CD14-positive monocyte (primary cell): ENCODE data around the gene TASOR. TPM values are rescaled to one million over a fixed set of nuclear protein-coding genes. Genes with fewer than 3 reads are reported as not detected.

Source experiments
- DNase-seq, 3 donors: peaks; one replicate each; pipeline ENCODE4 v3.0.0-alpha.2; 2011 to 2022
- H2AFZ ChIP-seq: 2 replicates; pipeline ENCODE4 v1.6.0; 2012; ENCODE audit warnings: mild to moderate bottlenecking, low read depth, low read length, inconsistent platforms; ENCODE audit not compliant: insufficient read depth, poor library complexity, severe bottlenecking
- H3K27ac ChIP-seq, 2 donors: 1 replicate in 1 of 2; 2 replicates in 1 of 2; pipeline ENCODE4 v1.5.1; 2012 to 2013; ENCODE audit warnings: low read length in 2 of 2, control low read depth in 1 of 2, inconsistent platforms in 1 of 2, low read depth in 1 of 2, mild to moderate bottlenecking in 1 of 2
- H3K27me3 ChIP-seq, 2 donors: one replicate each; pipeline versions ENCODE4 v1.6.0 to v1.6.1; 2011 to 2013; ENCODE audit warnings: low read length in 2 of 2; ENCODE audit not compliant: control insufficient read depth in 2 of 2, insufficient read depth in 2 of 2
- H3K36me3 ChIP-seq, 2 donors: replicated peaks in 1 of 2; 1 replicate in 1 of 2; 2 replicates in 1 of 2; pipeline versions ENCODE4 v1.5.1 to v1.6.1; 2012 to 2013; ENCODE audit warnings: low read length in 2 of 2, control low read depth in 1 of 2, inconsistent platforms in 1 of 2, mild to moderate bottlenecking in 1 of 2; ENCODE audit not compliant: insufficient read depth in 2 of 2, control insufficient read depth in 1 of 2
- H3K4me1 ChIP-seq, 2 donors: 1 replicate in 1 of 2; 2 replicates in 1 of 2; pipeline versions ENCODE4 v1.5.1 to v1.6.1; 2012 to 2013; ENCODE audit warnings: low read length in 2 of 2, control low read depth in 1 of 2, inconsistent platforms in 1 of 2, mild to moderate bottlenecking in 1 of 2, moderate library complexity in 1 of 2; ENCODE audit not compliant: insufficient read depth in 2 of 2, control insufficient read depth in 1 of 2
- H3K4me2 ChIP-seq: replicated peaks from 2 replicates; pipeline ENCODE3; 2012; ENCODE audit warnings: low read length, moderate library complexity, mild to moderate bottlenecking; ENCODE audit not compliant: poor library complexity, severe bottlenecking; ENCODE audit errors: extremely low read depth
- H3K4me3 ChIP-seq, 3 experiments: fragments of 200-600 bp in 1 of 3; sonication (generic) in 1 of 3; replicated peaks in 1 of 3; 1 replicate in 2 of 3; 2 replicates in 1 of 3; pipeline ENCODE4 v1.5.1; 2011 to 2013; ENCODE audit warnings: low read length in 3 of 3, mild to moderate bottlenecking in 3 of 3, control low read depth in 2 of 3, low read depth in 2 of 3, inconsistent platforms in 1 of 3, moderate library complexity in 1 of 3
- H3K79me2 ChIP-seq: 2 replicates; pipeline ENCODE4 v1.6.0; 2012; ENCODE audit warnings: mild to moderate bottlenecking, control low read depth, inconsistent platforms, low read length, moderate library complexity; ENCODE audit not compliant: insufficient read depth
- H3K9ac ChIP-seq: 2 replicates; pipeline ENCODE4 v1.6.0; 2017; ENCODE audit warnings: low read length, mild to moderate bottlenecking; ENCODE audit not compliant: insufficient read depth, poor library complexity, severe bottlenecking
- H3K9me3 ChIP-seq, 2 donors: replicated peaks in 1 of 2; 1 replicate in 1 of 2; 2 replicates in 1 of 2; pipeline versions ENCODE4 v1.5.1 to v1.6.1; 2012 to 2013; ENCODE audit warnings: low read length in 2 of 2, control low read depth in 1 of 2; ENCODE audit not compliant: control insufficient read depth in 1 of 2, insufficient read depth in 1 of 2
- H4K20me1 ChIP-seq: 2 replicates; pipeline ENCODE4 v1.6.0; 2012; ENCODE audit warnings: mild to moderate bottlenecking, low read length, control low read depth, moderate library complexity; ENCODE audit not compliant: insufficient read depth
- H3K27ac Mint-ChIP-seq, 7 donors: one replicate each; pipeline ENCODE4 v1.8.0; 2020; ENCODE audit warnings: mild to moderate bottlenecking in 7 of 7, mixed read lengths in 7 of 7, moderate library complexity in 6 of 7, inconsistent platforms in 2 of 7
- H3K27me3 Mint-ChIP-seq, 3 donors: one replicate each; pipeline ENCODE4 v1.8.0; 2021 to 2022; ENCODE audit warnings: low read depth in 3 of 3, mild to moderate bottlenecking in 3 of 3, mixed read lengths in 3 of 3, moderate library complexity in 3 of 3, inconsistent platforms in 1 of 3
- H3K36me3 Mint-ChIP-seq, 2 donors: one replicate each; pipeline ENCODE4 v1.8.0; 2020; ENCODE audit warnings: mixed read lengths in 2 of 2, inconsistent platforms in 1 of 2, mild to moderate bottlenecking in 1 of 2
- H3K4me1 Mint-ChIP-seq: one replicate; pipeline ENCODE4 v1.8.0; 2020; ENCODE audit warnings: mild to moderate bottlenecking, mixed read lengths
- H3K4me3 Mint-ChIP-seq, 2 donors: one replicate each; pipeline ENCODE4 v1.8.0; 2020; ENCODE audit warnings: mild to moderate bottlenecking in 2 of 2, mixed read lengths in 2 of 2, moderate library complexity in 1 of 2
- H3K9me3 Mint-ChIP-seq, 7 donors: one replicate each; pipeline ENCODE4 v1.8.0; 2020 to 2022; ENCODE audit warnings: mixed read lengths in 7 of 7, mild to moderate bottlenecking in 6 of 7, moderate library complexity in 6 of 7, inconsistent platforms in 2 of 7
- CTCF ChIP-seq: fragments of 200-600 bp; IDR thresholded peaks from one replicate; pipeline ENCODE4 v1.8.0; 2022; ENCODE audit warnings: antibody characterized with exemption, mild to moderate bottlenecking
- WGBS: methylation state at CpG from one replicate; pipeline ENCODE4 v1.1.5; 2013; ENCODE audit warnings: missing lambda C conversion rate; ENCODE audit not compliant: insufficient coverage; 5-methylcytosine and 5-hydroxymethylcytosine counted together
- intact Hi-C, 2 donors: fragments of 100-400 bp; cut with micrococcal nuclease; formaldehyde crosslinking; loops; one replicate each; pipeline versions ENCODE4 v1.15.0 to v1.15.1; 2023
- polyA plus RNA-seq, 3 donors: library from polyadenylated mRNA; depleted of rRNA in 1 of 3; unstranded in 2 of 3; stranded (reverse) in 1 of 3; fragments of 300-500 nt in 2 of 3; fragments of >200 nt in 1 of 3; fragmentation: Illumina TruSeq in 2 of 3; gene quantifications; 1 replicate in 2 of 3; 2 replicates in 1 of 3; pipeline ENCODE4 v1.2.3, GENCODE V29; 2012 to 2021

Gene TASOR
- polyA plus RNA-seq, 3 donors: 10.8 to 27.4 (median 18.6) TPM

GRCh38 chr3:56689303-56689702 lies 6.2 kb upstream of the TASOR start:
- Mint-ChIP-seq H3K4me3 (no peak overlapping the region), H3K27ac (no peak overlapping the region), H3K36me3 (no peaks in the 10 kb centered on the region), H3K4me1 (peaks cover 25% of the 10 kb centered on the region), H3K9me3 (peaks cover 0 to 2% (median 0%) of the 10 kb centered on the region in 7 donors), H3K27me3 (peaks cover 0 to 2% (median 2%) of the 10 kb centered on the region in 3 donors)
- H4K20me1 ChIP-seq: no peaks in the 10 kb centered on the region
- no peaks in the 10 kb centered on the region for H3K27me3 ChIP-seq
- no peaks in the 10 kb centered on the region for H3K36me3 ChIP-seq
- no peaks in the 10 kb centered on the region for H3K79me2 ChIP-seq
- peaks cover 20 to 28% of the 10 kb centered on the region in 2 donors for H3K4me1 ChIP-seq
- 100% methylated on average over 1 of the region's 1 CpG for WGBS
- no peak overlapping the region for H3K4me2 ChIP-seq
- H2AFZ ChIP-seq: no peak overlapping the region
- TF ChIP-seq CTCF: no peak
- intact Hi-C loops: loop anchor here in 1 of 2 donors (10.0 kb wide), 1 partner anchor 395 kb away; no protein-coding TSS in a partner anchor
- no peak overlapping the region for H3K9ac ChIP-seq
- DNase-seq: no peak
- H3K4me3 ChIP-seq: no peak overlapping the region
- no peaks in the 10 kb centered on the region for H3K9me3 ChIP-seq
- H3K27ac ChIP-seq: no peak overlapping the region

- no peak overlapping the region for H3K4me2 ChIP-seq
- peaks cover 3% of the 10 kb centered on the region for H3K79me2 ChIP-seq
- H3K36me3 Mint-ChIP-seq: peaks cover 0 to 2% of the 10 kb centered on the region in 2 donors
- no peak overlapping the region for H3K9ac ChIP-seq
- H4K20me1 ChIP-seq: no peaks in the 10 kb centered on the region
- no peaks in the 10 kb centered on the region for H3K36me3 ChIP-seq
- peaks cover 15 to 23% of the 10 kb centered on the region in 2 donors for H3K4me1 ChIP-seq
- H2AFZ ChIP-seq: no peak overlapping the region
- H3K9me3 Mint-ChIP-seq: peaks cover 0 to 10% (median 7%) of the 10 kb centered on the region in 7 donors
- 100% methylated on average over 1 of the region's 1 CpG for WGBS
- peaks cover 14% of the 10 kb centered on the region for H3K4me1 Mint-ChIP-seq
- H3K27ac Mint-ChIP-seq: no peak overlapping the region
- no peak overlapping the region for H3K4me3 ChIP-seq
- DNase-seq: no peak
- peaks cover 0 to 3% (median 2%) of the 10 kb centered on the region in 3 donors for H3K27me3 Mint-ChIP-seq
- H3K4me3 Mint-ChIP-seq: no peak overlapping the region
- H3K9me3 ChIP-seq: peaks cover 0 to 6% of the 10 kb centered on the region in 2 donors
- no peak overlapping the region for H3K27ac ChIP-seq
- H3K27me3 ChIP-seq: no peaks in the 10 kb centered on the region
- no peak for TF ChIP-seq CTCF
- intact Hi-C loops: loop anchor here in 1 of 2 donors (10.0 kb wide), 1 partner anchor 397 kb away; no protein-coding TSS in a partner anchor
Observed at GRCh38 chr3:56688191-56688590, 5.1 kb upstream of the TASOR start.
